ENCODE results near the gene SCARB1.
A peak's percentile ranks its signal among the peaks of the same experiment; 100 is the strongest.

The SCARB1 gene

DNA sequence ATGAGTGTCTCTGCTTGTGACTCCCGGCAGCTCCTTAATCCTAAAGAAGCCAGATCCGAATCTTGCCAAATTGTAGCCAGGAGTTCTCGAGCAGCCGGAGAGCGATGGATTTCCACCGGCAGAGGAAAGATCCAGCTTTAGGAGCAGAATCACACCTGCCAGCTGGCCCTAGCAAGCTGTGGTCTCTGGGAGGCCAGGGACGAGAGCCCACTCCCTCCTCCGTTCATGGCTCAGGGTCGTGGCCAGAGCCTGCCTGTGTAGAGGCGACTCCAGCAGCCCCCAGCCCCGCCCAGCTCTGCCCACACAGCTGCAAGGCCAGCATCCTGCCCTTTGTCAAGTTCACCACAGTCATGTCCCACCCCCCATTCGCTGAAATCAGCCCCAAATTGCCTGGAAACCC is 121.0 kb downstream of the SCARB1 start:
- DNase-seq = no peak

DNA sequence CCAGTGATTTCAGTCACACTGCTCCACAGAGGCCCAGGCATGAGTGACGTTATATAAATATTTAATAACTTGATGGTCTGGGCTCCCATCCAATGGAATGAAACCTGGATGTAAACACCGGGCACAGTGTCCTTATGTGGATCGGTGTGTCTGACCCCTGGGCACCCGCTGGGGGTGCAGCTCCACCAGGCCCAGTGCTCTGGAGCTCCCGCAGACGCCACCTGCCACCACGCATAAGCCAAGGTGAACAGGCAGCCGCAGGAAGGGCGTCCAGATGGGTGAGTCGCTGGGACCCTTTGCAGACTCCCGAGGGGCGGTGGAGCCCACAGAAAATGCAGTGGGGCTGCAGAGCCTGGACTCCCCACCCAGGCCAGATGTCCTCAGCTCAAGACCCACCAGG is 121.6 kb downstream of the SCARB1 start:
- DNase-seq = no peak

DNA sequence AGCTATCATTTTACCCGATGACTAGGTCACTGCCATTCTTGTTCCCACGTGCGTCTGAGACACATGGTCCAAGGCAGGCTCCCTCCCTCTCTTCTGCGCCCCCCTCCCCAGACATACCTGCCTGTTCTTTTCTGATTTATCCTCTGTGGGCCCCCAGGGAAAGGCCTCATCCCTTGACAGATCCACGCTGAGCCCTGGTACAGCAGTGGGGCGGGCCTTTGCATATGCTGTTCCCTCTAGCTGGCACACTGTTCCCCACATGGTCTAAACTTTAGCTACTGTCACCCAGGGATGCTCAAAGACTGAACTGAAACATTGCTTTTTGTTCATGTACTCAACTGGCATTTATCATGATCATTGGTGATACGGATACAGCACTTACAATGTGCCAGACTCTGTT is 122.5 kb downstream of the SCARB1 start:
- no peak for DNase-seq

DNA sequence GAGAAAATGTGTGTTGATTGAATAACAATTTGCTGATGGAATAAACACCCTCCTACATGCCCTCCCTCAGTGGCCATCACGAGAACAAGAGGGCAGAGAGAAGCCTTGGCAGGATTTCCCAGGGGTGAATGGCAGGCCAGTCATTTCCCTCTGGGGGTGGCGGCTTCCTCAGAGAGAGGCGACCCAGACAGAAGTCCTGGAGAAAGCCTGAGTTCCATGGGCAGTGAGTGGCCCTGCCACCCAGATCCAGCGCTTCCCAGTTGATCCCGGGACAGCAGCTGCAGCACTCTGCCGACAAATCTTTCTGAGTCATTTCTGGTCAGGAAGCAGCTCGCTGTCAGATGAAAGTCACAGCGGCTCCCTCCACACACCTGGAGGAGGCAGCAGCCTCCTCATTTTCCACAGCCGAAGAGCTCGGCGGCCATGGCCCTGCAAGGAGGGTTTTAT is 123.0 kb downstream of the SCARB1 start:
- peak; percentile 81 to 90 for DNase-seq

DNA sequence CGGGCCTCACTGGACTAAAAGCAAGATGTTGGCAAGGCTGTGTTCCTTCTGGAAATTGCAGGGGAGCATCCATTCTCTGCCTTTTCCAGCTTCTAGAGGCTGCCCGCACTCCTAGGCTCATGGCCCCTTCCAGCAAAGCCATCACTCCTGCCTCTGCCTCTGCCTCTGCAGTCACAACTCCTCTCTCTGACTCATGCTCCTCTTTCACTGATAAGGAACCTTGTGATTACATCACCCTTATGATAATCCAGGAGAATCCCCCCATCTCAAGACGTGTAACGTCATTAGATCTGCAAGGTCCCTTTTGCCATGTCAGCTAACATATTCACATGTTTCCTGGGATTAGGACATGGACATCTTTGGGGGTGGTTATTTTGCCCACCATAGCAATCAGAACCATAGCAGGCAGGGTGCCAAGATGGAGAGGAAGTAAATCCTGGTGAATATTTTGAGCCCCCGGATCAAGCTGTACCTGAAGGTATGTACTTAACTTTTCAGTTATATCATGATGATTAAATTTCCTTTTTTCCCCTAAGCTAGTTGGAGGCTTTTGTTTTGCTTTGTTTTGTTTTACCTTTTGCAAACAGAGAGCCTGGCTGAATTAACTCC is 123.6 kb downstream of the SCARB1 start:
- DNase-seq = peak; percentile 41 to 44

DNA sequence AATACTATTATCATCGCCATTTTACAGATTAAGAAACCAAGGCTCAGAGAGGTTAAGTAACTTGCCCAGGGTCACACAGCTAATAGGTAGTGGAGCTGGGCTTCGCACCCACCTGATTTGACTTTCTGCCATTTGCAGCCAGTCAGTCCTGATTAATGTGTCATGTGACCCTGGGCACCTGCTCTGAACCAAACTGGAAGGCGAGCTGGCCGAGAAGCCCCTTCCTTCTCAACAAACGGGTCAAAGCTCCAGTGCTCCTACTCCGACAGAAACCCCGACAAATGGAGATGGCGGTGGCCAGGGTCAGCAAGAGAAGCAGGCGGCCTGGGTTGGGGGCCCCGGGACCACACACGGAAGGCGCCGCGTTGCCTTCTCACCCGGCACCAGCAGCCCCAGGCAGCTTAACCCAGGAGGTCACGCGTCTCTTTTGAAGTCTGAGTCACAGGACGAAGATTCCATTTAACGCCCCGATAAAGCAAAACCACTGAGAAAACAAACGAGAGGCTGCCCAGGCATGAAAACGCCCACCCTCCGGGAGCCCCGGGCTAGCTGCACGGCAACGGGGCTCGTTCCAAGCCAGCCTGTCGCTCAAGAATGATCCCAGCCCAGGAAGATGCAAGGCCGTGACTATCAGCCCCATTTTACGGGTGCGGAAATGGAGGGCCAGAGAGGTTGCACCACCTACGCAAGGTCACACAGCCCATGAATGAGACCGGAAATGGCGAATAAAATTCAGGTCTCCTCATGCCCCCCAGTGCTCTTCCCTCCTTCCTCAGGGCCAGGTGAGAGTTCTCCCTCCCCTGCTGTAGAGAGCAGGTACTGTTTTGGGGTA is 124.8 kb downstream of the SCARB1 start:
- no peak for DNase-seq

DNA sequence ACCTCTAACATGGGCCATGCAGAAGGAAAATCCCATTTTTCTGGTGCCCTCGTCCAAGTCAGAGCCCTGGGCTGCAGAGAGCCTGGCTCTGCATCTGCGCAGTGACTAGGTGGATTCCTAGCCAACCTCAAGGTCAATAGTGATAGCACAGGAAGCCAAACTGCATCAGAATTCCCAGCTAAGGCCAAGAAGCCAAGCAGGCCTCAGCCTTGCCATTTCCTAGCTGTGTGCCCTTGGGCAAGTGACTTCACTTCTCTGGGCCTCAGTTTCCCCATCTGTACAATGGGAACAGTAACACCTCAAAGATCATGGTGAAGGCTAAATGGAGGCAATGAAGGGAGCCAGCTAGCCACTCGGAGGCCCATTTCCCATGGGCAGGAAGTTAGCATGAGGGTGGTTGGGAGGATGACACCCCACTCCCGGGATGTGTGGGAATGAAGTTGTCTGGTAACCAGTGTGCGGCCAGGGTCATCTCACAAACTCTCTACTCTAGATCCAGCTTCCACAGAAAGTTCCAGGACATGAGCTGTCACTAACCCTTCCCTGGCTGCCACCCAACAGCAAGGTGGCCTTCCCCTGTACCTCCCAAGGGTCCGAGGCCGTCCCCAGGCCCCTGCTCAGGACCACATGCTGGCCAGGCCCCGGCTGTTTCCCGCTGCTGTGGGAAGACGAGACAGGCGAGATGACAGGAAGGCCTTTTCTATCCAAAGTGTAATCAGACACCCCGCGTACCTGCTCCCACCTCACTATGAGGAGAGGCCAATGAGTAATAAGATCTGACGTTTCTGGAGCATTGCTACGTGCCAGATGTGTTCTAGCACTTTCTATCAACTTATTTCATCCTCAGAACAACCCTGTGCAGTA is 125.7 kb downstream of the SCARB1 start:
- DNase-seq = no peak

DNA sequence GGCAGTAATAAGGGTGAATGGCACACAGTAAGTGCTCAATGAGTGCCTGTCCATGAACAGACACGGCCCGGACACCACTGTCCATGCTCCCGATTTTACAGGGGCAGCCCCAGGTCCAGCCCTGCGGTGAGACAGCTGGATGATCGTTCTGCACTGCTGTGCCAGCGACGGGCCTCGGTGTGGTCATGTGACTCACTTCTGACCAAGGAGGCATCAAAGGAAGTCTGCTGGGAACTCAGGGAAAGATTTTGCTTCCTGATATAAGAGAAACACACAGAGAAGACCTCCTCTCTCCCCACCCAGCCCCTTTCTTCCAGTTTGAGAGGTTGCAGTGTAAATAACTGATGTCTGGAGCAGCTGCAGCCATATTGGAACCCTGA is 126.6 kb downstream of the SCARB1 start:
- DNase-seq = peak in 1 of 2 donors; percentile 34

DNA sequence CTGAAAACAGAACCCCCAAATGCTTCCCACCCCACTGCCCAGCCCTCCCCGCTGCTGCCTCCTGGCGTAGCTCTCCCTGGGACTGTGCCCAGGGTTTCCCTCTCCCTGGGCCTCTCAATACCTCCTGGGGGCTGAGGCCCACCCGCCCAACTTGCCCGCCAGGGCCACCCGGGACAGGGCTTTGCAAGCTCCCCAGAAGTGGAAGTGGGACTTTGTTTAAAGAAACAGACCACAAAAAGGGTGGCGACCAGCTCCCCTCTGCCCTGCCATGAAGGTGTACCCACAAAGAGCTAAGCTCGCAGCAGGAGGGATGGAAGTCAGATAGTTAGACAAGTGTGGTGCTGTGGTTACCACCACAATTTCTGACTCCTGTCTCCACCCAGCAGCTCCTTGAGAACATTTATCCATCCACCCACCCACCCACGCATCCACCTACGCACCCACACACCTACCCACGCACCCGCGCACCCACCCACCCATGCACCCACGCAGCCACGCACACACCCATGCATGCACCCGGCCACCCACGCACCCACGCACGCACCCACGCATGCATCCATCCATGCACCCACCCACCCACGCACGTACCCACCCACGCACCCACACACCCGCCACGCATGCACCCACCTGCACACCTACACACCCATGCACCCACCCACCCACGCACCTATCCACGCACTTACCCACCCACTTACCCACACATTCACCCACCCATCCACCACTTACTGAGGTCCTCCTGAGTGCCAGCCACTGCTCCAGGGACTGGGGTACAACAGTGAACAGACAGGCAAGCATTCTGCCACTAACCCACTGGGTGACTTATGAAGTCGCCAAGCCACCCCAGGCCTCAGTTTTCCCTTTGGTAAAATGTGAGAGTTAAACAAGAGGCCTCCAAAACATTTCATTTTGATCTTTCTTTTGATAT is 127.3 kb downstream of the SCARB1 start:
- no peak for DNase-seq

DNA sequence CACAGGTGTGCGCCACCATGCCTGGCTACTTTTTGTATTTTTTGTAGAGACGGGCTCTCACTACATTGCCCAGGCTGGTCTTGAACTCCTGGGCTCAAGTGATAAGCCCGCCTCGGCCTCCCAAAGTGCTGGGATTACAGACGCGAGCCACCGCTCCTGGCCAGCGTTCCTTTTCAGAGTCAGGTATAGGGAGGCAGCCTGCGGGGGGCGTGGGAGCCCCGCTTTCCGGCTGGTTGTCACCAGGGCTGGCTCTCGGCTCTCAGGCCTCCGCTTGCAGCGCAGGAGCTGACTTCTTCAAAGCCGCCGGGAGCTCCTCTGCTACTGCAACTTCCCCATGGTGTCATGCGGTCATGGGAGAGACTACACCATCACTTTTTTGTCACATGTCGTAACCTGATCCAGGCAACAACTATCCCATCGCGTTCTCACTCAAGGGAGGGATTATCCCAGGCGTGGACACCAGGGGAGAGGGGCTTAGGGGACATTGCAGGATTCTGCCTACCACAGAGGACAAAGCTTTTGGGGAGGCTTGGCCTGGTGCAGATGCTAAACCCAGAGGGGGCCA is 129.4 kb downstream of the SCARB1 start:
- peak; percentile 93 to 96 for DNase-seq

DNA sequence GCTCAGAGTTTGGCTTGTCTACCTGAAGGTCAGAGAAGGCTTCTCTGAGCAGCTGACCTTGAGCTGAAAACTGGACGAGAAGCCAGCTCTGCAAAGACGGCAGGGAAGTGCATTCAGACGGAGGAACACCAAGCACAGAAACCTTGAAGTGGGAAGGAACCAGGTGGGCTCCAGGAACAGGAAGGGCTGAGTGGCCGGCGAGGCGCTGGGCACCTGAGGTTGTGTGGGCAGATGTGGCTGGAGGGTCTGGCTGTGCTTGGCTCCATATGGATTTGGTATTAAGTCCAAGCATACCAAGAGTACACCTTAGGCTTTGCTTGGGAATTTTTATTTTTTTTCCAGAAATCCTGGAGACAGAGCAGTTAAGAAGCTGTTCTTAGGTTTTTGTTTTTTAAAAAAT is 130.6 kb downstream of the SCARB1 start:
- no peak for DNase-seq

DNA sequence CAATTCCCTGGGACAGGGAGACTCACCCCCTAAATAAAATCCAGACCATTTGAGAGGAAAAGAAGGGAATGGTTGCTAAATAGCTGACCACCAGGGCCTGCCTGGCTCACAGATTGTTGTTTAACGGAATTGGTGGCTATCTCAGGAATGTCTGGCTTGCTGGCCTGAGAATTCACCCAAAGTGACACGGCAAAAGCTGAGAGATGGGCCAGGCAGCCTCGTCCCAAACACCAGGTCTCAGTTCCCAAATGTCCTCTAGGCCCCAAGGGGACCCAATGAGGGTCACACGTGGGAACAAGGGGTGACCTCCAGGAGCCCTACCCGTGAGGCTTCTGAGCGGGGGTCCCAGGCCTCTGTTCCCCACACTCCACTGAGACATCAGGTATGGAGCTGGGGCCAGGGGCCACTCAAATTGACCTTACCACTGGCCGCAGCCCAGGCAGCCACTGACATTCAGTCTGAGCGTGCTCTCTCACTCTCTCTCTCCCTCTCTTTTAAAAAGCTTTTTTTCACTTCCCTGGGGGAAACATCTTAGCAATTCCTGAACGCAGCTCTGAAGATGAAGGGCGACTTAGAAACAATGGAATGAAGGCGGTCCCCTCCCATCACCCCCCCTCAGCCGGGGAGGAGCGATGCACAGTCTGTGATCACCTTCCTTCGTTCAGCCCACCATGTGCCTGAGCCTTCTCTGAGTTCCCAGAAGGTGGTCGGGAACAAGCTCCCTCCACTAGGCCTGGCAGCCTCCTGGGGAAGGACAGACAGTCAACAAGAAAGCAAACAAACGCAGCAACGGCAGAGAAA is 131.2 kb downstream of the SCARB1 start:
- no peak for DNase-seq

DNA sequence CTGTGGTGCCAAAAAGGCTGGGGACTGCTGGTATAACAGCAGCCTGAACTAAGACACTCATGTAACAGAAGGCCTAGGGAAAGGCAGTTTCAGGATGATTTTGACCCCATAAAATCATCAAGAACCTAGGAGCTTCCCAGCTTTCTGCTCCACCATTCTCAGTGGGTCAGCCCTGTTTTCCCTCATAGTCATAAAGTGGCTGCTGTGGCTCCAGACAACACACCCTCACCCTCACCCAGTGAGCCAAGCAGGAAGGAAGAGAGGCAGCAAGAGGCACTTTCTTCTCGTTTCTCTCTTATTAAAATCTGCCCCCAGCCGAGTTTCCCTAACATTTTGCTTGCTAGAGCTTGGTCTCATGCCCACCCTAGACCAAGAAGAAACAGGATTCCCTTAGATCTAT is 131.8 kb downstream of the SCARB1 start:
- DNase-seq = no peak

DNA sequence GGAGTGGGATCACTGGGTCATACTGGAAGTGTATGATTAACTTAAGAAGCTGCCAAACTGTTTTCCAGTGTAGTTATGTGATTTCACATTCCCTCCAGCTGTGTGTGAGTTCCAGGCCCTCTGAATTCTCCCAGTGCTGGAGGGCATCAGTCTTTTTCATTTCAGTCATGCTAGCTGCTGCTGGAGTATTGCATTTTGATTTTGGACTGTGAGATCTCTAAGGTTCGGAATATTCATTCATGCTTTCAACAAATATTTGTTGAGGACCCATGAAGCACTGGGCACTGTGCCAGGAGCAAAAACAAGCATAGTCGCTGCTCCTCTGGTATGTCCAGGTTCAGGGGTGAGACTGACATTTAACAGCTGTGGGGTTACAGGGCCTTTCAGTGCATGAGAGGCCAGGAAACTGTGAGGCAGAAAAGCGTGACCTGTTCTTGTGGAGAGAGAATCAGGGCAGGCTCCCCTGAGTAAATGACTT is 133.2 kb downstream of the SCARB1 start:
- DNase-seq = no peak

DNA sequence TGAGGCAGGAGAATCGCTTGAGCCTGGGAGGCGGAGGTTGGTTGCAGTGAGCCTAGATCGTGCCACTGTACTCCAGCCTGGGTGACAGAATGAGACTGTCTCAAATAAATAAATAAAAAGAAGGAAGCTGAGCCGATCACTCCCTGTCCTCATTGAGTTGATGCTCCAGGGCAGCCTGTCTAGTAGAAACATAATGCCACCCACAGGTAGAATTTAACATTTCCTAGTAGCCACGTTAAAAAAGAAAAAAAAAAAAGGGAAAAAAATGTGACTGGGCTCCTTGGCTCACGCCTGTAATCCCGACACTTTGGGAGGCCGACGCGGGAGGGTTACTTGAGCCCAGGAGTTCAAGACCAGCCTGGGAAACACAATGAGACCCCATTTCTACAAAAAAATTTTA is 135.7 kb downstream of the SCARB1 start:
- no peak for DNase-seq

DNA sequence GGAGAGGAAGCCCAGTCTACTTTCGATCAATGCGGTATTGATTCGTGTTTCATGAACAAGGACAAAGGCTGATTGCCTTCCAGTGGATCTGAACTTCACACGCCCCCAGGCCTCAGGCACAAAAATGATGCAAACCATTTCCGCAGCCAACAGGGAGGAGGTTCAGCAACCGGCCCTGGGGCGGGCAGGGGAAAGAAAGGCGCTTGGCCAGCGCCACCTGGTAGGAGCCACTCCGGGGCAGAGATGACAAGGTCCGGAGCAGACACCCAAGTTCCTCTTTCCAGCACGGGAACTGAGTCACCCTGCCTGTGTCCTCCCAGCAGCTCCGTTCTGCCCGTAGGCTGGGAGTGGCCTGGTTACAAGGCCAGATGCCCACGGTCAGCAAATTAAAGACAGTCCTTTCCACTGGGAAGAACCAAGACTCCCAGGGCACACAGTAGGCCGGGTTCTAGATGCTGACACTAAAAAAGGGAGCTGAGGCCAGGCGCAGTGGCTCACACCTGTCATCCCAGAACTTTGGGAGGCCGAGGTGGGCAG is 136.3 kb downstream of the SCARB1 start:
- peak; percentile 96 to 97 for DNase-seq

All from inflammatory macrophage (primary cell).